HEK293 (cell line): Measurements from ENCODE around the gene DHRS3.

Experiments used
- BCL11B ChIP-seq: fragments of 450-650 bp; formaldehyde crosslinking; IDR thresholded peaks from 2 replicates; pipeline ENCODE4 v1.5.1; 2016; ENCODE audit warnings: low read depth, missing biosample characterization, missing genetic modification characterization
- YY1 ChIP-seq: fragments of 450-650 bp; formaldehyde crosslinking; IDR thresholded peaks from 2 replicates; pipeline ENCODE4 v1.5.1; 2018; ENCODE audit warnings: missing biosample characterization, missing genetic modification characterization
- ZNF169 ChIP-seq: fragments of 450-650 bp; formaldehyde crosslinking; IDR thresholded peaks from 2 replicates; pipeline ENCODE4 v1.5.1; 2016; ENCODE audit warnings: missing biosample characterization, missing genetic modification characterization
- TF ChIP-seq, protein P1 (sequence below): fragments of 450-650 bp; formaldehyde crosslinking; IDR thresholded peaks from 2 replicates; pipeline ENCODE4 v1.5.1; 2016; ENCODE audit warnings: missing biosample characterization, missing genetic modification characterization

DNA sequence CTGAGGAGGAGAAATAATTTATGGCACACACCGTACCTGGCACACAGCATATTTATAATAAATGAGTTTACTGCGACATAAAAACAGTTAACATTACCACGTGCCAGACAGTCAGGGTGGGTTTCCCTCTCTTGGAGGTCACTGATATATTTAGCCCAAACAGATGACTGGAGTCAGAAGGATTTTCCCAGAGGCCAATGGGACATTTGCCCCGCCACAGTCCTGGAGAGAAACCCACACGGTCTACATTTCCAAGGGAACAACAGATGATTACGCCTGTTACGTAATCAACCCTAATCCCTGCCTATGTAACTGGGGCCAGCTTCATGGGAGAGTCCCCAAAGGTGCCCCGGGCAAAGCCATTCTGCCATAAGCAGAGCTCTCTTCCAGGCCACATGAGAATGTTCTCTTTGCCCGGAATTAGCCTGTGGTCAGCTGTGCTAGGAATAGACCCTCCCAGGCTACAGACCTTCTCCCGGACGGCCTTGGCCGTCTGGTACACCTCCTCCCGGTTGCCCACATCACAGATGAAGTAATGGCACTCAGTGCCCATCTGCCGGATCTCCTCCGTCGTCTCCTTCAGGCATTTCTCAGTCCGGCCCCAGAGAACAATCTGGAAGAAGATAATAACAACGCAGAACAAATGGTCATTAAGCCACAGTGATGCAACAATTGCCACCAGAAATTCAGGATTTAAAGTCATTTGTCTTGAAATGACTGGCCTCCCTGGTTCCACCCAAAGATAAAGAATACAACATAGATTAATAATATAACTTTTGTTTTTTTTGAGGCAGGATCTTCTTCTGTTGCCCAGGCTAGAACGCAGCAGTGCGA, 37.7 kb downstream of the DHRS3 start:
- TF ChIP-seq, protein P1, sequence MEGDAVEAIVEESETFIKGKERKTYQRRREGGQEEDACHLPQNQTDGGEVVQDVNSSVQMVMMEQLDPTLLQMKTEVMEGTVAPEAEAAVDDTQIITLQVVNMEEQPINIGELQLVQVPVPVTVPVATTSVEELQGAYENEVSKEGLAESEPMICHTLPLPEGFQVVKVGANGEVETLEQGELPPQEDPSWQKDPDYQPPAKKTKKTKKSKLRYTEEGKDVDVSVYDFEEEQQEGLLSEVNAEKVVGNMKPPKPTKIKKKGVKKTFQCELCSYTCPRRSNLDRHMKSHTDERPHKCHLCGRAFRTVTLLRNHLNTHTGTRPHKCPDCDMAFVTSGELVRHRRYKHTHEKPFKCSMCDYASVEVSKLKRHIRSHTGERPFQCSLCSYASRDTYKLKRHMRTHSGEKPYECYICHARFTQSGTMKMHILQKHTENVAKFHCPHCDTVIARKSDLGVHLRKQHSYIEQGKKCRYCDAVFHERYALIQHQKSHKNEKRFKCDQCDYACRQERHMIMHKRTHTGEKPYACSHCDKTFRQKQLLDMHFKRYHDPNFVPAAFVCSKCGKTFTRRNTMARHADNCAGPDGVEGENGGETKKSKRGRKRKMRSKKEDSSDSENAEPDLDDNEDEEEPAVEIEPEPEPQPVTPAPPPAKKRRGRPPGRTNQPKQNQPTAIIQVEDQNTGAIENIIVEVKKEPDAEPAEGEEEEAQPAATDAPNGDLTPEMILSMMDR (tag by site-specific recombination): no peak
- TF ChIP-seq YY1 (tag by site-specific recombination): no peak
- no peak for TF ChIP-seq BCL11B (tag by site-specific recombination)
- no peak for TF ChIP-seq ZNF169
